Middle frontal gyrus (tissue), 1 donor: ENCODE results near the gene ABHD10.

Experiments
- DNase-seq: peaks from one replicate; pipeline ENCODE4 v3.0.0-alpha.2; 2015; ENCODE audit warnings: low spot score; ENCODE audit errors: extremely low spot score

ABHD10 gene

GRCh38 chr3:111963424-111963823 is 15.4 kb upstream of the ABHD10 start:
- DNase-seq, result no peak

DNA sequence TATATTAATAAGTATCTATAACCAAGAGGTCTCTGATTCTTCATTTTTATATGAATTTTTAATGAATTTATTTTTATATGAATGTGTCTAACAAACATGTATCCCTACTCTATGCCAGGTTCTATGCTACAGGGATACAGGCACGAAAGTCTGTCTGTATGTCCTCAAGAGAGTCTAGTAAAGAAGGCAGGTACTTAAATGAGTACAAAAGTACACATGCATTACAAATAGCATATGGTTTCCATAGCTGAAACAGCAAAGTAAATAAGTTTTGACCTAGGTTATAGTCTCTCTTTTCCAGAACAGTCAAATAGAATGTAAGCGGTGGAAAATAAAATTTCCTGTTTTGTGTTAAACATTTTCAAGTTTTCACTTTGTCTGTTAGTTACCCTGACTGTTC is 13.3 kb upstream of the ABHD10 start:
- no peak for DNase-seq

DNA sequence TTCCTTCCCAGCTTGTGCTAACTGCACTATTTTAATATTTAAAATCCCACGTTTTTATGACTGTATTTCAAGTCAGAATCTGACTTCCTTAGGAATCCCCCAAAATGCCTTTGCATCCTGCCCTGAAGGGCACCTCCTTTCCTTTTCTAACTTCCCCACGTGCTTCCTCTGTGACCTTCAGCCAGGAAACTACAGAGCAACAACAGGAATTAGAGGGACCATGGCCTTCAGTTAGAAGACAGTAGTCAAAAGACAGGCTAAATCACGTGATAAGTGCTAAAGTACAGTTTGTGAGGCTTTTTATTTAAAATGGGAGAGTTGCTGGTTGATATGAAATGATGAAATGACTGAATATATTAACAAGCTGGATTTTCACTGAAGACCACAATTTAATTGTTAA is 11.8 kb upstream of the ABHD10 start:
- DNase-seq, result no peak

DNA sequence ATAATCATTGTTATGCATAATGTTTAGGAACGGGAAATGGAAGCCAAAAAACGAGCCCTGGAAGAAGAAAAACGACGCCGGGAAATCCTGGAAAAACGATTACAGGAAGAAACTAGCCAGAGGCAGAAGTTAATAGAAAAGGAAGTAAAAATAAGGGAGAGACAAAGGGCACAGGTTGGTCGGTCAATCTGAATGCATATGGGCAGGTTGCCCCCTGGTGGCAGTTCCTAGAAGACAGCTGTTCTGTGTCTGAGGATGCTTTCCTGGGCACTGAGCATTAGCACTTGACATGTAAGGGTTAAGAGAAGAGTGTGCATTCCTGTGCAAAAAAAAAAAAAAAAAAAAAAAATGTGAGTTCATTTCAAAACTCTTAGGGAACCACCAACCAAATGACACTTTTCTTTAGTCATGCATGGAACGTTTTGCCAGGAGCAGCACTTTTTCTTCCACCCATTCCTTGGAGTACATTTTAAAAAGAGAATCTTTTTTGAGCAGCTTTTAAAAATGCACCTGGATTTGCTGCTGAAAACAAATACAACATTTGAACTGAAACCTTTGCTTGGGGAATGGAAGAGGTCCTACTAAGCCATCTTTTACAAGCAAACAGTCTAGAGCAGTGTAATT is 11.1 kb upstream of the ABHD10 start:
- DNase-seq, result peak; percentile 71

DNA sequence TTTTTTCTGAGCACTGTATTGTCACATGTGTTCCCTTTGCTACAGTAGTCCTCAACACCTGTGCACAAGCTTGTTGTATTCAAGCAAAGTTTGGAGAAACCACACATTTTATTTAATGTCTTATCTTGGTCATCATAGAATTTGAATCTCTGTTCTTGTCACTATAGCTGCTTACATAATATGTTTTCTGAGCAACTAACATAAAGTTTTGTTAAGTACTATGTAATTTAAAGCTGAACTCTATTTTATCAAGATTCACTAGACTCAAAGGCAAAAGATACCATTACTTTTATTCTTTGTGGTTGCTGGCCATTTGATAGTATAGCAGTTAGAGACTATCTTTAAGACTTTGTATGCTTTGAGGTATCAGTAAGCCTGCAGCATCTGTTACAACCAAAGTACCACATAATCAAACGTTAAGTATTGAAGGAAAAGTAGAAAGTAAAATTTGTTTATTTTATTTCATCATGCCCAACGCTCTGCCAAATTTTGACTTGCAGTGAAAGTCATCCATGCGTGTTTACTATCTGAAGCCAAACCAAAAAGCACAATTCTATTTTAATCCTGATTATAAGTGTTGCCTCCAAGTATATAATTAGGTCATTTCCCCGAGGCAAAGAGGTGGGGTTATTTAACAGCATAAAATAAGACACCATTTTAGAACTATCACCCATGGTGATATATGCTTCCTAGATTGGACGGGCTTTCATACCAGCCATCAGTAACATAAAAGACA is 10.3 kb upstream of the ABHD10 start:
- no peak for DNase-seq

DNA sequence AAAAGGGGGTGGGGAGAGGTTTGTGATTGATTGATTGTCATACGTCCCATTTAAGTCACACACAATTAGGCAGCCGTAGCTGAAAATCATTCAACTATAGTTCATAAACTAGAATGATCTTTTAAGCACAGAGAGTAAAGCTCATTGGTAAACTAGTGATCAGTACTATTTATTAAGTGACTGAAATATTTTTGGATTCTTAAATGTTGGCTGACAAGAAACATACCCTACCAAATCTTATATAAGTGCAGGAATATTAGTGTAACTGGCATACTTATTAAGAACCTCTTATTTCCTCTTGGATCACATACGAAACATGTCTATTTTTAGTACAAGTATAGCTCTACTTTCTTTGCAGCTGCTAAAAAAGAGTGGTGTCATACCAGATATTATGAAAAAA is 8.4 kb upstream of the ABHD10 start:
- no peak for DNase-seq

GRCh38 chr3:111971533-111972130 is 7.2 kb upstream of the ABHD10 start:
- no peak for DNase-seq

GRCh38 chr3:111972891-111973290 is 5.9 kb upstream of the ABHD10 start:
- no peak for DNase-seq

- DNase-seq, result no peak
Observed at GRCh38 chr3:111975131-111975530, 3.7 kb upstream of the ABHD10 start.

DNA sequence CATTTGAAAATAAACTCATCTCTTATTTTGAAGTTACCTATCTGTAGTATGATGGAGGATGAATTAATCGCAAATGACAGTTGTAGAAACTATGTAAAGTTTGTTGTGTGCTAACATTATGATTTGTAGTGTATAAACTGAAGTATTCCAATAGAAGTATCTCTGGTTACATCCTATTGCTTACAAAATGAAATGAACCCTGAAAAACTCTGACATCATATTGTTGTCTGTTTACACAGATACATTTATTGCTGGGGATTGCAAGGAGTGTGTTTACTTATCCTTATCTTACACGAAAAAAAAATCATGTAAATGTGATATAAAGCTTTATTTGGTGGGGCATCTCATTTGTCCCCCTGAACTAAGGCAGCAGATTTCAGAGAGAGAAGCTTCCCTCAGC is 2.6 kb upstream of the ABHD10 start:
- no peak for DNase-seq

DNA sequence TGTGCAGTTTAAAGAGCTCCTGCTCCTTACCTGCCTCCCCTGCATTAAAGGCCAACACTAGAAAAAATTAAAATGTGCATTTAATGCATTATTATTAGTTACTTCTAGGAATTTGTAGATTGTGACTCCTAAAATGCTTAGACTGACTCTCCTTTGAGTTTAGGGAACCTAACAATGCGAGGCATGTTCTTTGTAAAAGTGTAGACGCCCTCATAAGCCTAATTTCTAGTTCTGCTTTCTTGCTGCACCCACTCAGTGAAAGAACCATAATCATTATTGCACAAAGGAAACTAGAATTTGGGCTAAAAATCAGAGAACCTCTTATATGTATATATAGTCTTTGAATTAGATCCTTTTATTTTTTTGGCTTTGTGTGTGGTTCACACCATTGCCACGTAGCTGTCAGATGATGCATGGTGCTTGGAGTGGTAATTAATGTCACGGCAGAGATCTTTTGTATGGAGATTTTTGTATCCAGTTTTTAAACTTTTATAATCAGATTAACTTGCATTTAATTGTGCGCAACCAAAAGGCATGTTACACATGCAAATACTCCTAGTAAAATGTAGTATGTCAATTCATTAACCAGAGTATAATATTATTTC is 710 bp downstream of the ABHD10 start:
- no peak for DNase-seq

DNA sequence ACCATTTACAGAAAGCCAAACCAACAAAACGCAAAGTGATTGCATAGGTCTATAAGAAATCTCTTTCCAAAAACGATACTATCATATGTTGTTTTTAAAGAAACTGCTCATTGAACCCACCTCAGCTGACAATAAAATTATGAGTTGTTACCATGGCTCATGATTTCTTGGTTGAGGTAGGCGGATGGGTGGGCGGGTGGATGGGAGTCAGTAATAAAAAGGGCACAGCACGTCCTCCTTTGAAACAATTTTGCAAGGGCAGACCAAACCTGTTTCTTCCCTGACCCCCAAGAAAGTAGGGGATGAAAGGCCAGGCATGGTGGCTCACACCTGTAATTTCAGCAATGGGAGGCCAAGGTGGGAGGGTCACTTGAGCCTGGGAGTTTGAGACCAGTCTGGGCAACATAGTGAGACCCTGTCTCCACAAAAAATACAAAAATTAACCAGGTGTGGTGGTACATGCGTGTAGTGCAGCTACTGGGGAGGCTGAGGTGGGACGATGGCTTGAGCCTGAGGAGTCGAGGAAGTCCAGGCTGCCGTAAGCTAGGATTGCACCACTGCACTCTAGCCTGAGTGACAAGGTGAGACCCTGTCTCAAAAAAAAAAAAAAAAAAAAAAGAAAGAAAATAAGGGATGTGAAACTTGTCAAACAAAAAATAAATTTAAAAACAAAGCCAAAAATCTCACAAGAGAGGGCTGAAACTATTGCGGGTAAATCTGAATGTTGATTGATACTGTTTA is 2.1 kb downstream of the ABHD10 start:
- DNase-seq, result no peak

GRCh38 chr3:111981457-111981763 is 2.6 kb downstream of the ABHD10 start:
- DNase-seq, result no peak

DNA sequence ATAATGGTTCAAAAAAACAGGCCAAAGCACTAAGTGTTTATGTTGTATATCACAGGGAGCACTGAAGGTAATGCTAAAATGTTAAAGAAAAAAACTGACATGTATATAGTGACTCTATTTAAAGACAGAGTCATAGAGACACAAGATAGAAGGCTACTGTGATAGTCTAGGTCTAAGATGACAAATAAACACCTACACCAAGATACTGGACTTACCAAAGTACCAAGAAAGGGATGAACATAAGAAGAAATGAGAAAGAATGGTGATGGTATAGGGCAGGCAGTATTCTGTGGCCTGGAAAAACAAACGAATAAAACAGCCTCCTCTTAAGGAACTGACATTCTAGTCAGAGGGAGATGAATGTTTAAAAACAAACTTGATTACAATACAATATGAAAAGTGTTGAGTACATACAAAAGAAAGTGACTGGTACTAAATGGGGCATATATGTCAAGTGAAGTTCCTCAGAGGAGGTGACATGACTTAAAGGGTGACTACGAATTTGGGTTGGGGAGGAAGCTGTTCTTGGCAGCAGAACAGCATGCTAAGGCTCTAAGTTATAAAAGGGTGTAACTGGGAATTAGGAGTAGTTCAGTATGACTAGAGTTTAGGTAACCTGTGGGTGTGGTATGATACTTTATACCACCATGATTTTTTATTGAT is 5.9 kb downstream of the ABHD10 start:
- DNase-seq, result no peak

- DNase-seq, result no peak
Observed at GRCh38 chr3:111986800-111987199, 8.0 kb downstream of the ABHD10 start.

DNA sequence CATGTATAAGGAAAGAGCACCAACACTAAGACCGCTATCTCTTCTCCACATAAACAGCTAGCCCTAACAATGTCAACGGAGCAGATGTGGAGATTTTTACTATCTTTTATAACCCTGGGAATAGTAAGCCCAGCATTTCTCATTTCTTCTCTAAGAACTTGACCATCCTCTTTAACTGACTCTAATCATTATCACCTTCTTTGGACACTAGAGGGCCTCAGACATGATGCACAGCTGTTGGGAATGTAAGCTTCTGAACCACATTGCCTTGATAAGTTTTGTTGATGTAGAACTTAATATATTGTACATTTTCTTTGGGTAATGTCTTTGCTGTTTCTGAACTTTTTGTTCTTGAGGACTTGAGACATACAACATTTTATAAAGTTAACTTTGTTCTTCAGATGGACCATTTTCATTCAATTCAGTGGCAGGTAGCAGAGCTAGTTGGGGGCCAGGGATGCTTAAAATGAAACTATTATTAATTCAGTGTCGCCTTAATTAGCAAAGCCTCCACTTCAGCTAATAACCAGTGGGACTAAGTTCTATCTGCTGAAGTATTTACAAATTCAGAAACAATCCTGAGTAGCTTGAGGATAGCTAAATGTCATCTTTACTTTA is 10.3 kb downstream of the ABHD10 start:
- no peak for DNase-seq

- DNase-seq, result no peak
Observed at GRCh38 chr3:111993038-111993437, 14.2 kb downstream of the ABHD10 start.

- no peak for DNase-seq
Observed at GRCh38 chr3:111998636-111999483, 20.0 kb downstream of the ABHD10 start, which contains the start of gene TAGLN3. TAGLN3 (plus strand) TSS chr3:111998922; CDS start chr3:111999423, 501 bp downstream.

GRCh38 chr3:111999484-112000324 is 20.9 kb downstream of the ABHD10 start:
- DNase-seq, result no peak
